Right lobe of liver (tissue), 4 donors: Measurements from ENCODE around the gene RASSF5.

Experiments used
- CTCF ChIP-seq, 4 donors: fragments of 200-600 bp in 3 of 4; fragments of 450-650 bp in 1 of 4; IDR thresholded peaks; one replicate each; pipeline versions ENCODE4 v1.5.1 to v1.8.0; 2016 to 2022; ENCODE audit warnings: antibody characterized with exemption in 4 of 4, mild to moderate bottlenecking in 2 of 4
- POLR2A ChIP-seq: fragments of 450-650 bp; IDR thresholded peaks from one replicate; pipeline ENCODE4 v1.6.1; 2017; ENCODE audit warnings: antibody characterized with exemption, mild to moderate bottlenecking
- donor health status: DM: no; HTN: no; CAD: no.
- donor health status: DM: no; HTN: no; CAD: no.
- donor health status: DM: no; HTN: yes; CAD: no.

DNA sequence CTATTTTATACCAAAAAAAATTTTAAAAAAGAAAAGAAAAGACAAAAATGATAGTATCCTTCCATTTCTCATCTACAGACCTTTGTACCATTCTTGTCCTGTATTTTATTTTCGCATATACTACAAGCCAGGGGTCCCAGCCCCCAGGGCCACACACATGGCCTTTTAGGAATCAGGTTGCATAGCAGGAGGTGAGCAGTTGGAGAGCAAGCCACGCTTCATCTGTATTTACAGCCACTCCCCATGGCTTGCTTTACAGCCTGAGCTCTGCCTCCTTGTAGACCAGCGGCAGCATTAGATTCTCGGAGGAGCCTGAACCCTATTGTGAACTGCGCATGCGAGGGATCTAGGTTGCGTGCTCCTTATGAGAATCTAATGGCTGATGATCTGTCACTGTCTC lies 39.8 kb downstream of the RASSF5 start:
- TF ChIP-seq POLR2A (no peak), CTCF (IDR thresholded peaks at IDR 0.05) (no peak)
